Upper lobe of right lung (tissue), 1 donor: ENCODE results near the gene CAPZB. TPM values are rescaled to one million over a fixed set of nuclear protein-coding genes. Genes with fewer than 3 reads are reported as not detected.

Experiments used
- ATAC-seq: fragments of 200-7000 bp; cut with Tn5 transposase; one replicate; pipeline ENCODE4 v1.9.1; 2020; ENCODE audit warnings: mild to moderate bottlenecking, moderate library complexity
- DNase-seq: peaks from one replicate; pipeline ENCODE4 v3.0.0-alpha.2; 2020
- H3K27ac ChIP-seq: fragments of 200-600 bp; one replicate; pipeline ENCODE4 v1.8.0; 2022
- H3K27me3 ChIP-seq: fragments of 200-600 bp; one replicate; pipeline ENCODE4 v1.8.0; 2022; ENCODE audit warnings: mild to moderate bottlenecking
- H3K36me3 ChIP-seq: fragments of 200-600 bp; one replicate; pipeline ENCODE4 v1.8.0; 2022
- H3K4me1 ChIP-seq: fragments of 200-600 bp; one replicate; pipeline ENCODE4 v1.8.0; 2022
- H3K4me3 ChIP-seq: fragments of 200-600 bp; one replicate; pipeline ENCODE4 v1.8.0; 2022; ENCODE audit warnings: mild to moderate bottlenecking
- H3K9me3 ChIP-seq: fragments of 200-600 bp; one replicate; pipeline ENCODE4 v1.8.0; 2022
- CTCF ChIP-seq: fragments of 200-600 bp; IDR thresholded peaks from one replicate; pipeline ENCODE4 v1.8.0; 2022; ENCODE audit warnings: antibody characterized with exemption
- intact Hi-C: fragments of 100-400 bp; cut with DNase I; formaldehyde crosslinking; loops from one replicate; pipeline ENCODE4 v1.11.0; 2022
- total RNA-seq: library from RNA; stranded (reverse); fragmentation: NEBNext Ultra II Directional; extraction: Animal tissue kit (Norgen Biotek cat#: 25700); gene quantifications from one replicate; pipeline ENCODE4 v1.2.1, GENCODE V29; 2021
- donor health status: DM: no; HTN: yes; CAD: no; lungs with severe emphysema.

Gene CAPZB
- total RNA-seq, 1 donor from 2014 or later, result 237 TPM

GRCh38 chr1:19332832-19333231 is 152.5 kb downstream of the CAPZB start:
- Histone ChIP-seq H3K27ac (no peak overlapping the region), H3K36me3 (peaks cover 16% of the 10 kb centered on the region), H3K4me1 (no peaks in the 10 kb centered on the region), H3K4me3 (no peak overlapping the region), H3K27me3 (no peaks in the 10 kb centered on the region), H3K9me3 (no peaks in the 10 kb centered on the region)
- DNase-seq (no peak), ATAC-seq (no peak)
- intact Hi-C loops, result no loop called here
- no peak for TF ChIP-seq CTCF

- H3K4me1 ChIP-seq, result no peaks in the 10 kb centered on the region
- intact Hi-C loops, result no loop called here
- no peak overlapping the region for H3K4me3 ChIP-seq
- no peak overlapping the region for H3K27ac ChIP-seq
- H3K36me3 ChIP-seq, result peaks cover 23% of the 10 kb centered on the region
- ATAC-seq (peak; percentile 6), DNase-seq (no peak)
- H3K27me3 ChIP-seq, result no peaks in the 10 kb centered on the region
- no peak for TF ChIP-seq CTCF
- no peaks in the 10 kb centered on the region for H3K9me3 ChIP-seq
These were observed 154.0 kb downstream of the CAPZB start for GRCh38 chr1:19331262-19331878.

GRCh38 chr1:19330449-19331135 is 154.7 kb downstream of the CAPZB start:
- Histone ChIP-seq H3K4me3 (no peak overlapping the region), H3K9me3 (no peaks in the 10 kb centered on the region), H3K27ac (no peak overlapping the region), H3K27me3 (no peaks in the 10 kb centered on the region), H3K36me3 (peaks cover 31% of the 10 kb centered on the region), H3K4me1 (no peaks in the 10 kb centered on the region)
- intact Hi-C loops, result no loop called here
- TF ChIP-seq CTCF, result no peak
- no peak for ATAC-seq
- DNase-seq, result no peak

- intact Hi-C loops, result no loop called here
- DNase-seq, result no peak
- no peak for TF ChIP-seq CTCF
- no peak for ATAC-seq
- Histone ChIP-seq H3K4me1 (no peaks in the 10 kb centered on the region), H3K9me3 (no peaks in the 10 kb centered on the region), H3K36me3 (peaks cover 40% of the 10 kb centered on the region), H3K27ac (no peak overlapping the region), H3K4me3 (no peak overlapping the region), H3K27me3 (no peaks in the 10 kb centered on the region)
These were observed 155.7 kb downstream of the CAPZB start for GRCh38 chr1:19329611-19330010.

- TF ChIP-seq CTCF, result no peak
- ATAC-seq (no peak), DNase-seq (no peak)
- Histone ChIP-seq H3K27me3 (no peaks in the 10 kb centered on the region), H3K27ac (no peak overlapping the region), H3K36me3 (peaks cover 44% of the 10 kb centered on the region), H3K4me1 (no peaks in the 10 kb centered on the region), H3K4me3 (no peak overlapping the region), H3K9me3 (no peaks in the 10 kb centered on the region)
- intact Hi-C loops, result no loop called here
These were observed 156.2 kb downstream of the CAPZB start for GRCh38 chr1:19329188-19329587.
